GM18907 (cell line): ENCODE data around the gene ERBB3.
"Not testable (repeated sequence)": the region's sequence is repeated elsewhere in the genome, so short reads cannot be mapped to it uniquely, and the experiment has no call there.

Source experiments
- ATAC-seq: cut with Tn5 transposase; IDR thresholded peaks from one replicate; pipeline ENCODE4 v1.9.1; 2021; ENCODE audit warnings: mild to moderate bottlenecking, moderate library complexity; ENCODE audit not compliant: unreplicated experiment

The ERBB3 gene

DNA sequence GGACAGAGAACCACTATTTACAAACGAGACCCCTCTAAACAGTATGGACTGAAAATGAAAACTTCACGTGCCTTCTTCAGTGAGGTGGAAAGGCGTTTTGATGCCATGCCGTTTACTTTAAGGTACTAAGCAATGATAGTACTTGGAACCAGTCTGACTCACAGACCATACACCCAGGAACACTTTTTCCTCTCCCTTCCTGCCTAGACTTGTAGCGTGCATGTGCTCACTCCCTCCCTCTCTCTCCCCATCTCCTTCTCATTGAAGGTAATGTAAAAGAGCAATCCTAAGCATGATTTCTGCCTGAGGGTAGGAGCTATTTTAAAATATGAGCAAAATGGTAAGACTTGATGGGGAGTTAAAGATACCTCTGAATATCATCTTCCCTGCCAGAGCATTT lies 30.6 kb downstream of the ERBB3 start:
- ATAC-seq, result no peak

DNA sequence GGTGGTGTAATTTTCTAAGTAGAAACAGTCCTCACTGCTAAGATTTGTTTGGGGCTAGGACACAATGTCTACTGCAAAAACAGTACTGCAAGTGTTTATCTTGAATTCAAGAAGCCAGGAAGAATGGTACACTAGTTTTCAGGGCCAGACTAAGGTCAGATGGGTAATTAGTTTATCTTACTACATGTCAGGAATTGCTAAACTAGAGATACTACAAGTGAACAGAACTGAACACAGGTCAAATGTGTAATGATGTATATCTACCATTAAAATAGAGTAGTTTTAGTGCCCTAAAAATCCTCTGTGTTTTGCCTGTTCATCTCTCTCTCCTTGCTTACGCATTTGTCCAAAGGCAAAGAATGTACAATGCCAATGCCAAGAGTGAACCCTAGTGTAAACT lies 34.1 kb downstream of the ERBB3 start:
- ATAC-seq, result no peak

DNA sequence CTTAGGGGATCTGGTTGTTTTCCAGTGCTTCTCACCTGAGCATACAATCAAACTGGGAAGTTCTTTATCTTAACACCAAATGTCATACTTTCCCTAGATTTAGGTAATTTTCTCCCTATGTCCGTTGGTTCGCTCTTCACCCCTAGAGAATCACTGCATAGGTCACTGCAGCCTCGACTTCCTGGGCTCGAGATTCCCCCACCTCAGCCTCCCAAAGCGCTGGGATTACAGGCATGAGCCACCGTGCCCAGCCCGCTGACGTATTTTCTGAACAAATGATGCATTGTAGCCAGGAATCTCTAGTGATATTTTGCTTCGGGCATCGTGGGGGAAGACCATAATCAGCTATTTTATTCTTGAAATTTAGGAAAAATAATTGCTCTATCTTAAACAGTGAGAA lies 35.4 kb downstream of the ERBB3 start:
- no peak for ATAC-seq

DNA sequence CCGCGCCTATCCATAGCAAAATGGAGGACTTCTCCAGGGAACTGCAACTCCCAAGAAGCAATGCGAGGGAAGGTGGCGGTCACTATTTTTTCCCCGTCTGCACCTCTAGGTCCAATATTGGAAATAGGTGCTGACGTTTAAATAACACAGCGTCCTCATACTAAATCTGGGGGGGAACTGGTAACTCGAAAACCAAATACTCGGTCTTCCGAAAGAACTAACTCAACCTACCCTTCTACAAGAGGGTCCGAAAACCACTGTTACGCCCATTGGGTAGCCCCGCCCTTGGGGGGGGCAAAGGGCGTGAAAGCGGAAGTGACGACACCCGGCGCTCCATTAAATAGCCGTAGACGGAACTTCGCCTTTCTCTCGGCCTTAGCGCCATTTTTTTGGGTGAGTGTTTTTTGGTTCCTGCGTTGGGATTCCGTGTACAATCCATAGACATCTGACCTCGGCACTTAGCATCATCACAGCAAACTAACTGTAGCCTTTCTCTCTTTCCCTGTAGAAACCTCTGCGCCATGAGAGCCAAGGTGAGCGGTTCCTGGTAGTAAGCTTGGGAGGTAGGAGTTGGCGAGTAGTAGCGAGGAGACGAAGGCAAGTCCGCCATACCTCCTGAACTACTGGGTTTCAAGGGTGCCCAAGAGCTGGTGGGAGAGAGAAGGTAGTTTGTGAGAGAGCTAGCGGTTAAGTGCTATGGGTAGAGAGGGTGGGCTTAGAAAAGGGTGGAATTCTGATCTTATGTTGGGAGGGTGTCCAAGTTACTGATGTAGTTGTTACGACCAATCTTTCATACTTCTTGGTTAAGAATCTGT lies 36.5 kb downstream of the ERBB3 start, which contains the start of gene RPL41:
Gene RPL41, plus strand, starts transcription at position 367 of the 815 bp plus-strand sequence.
- ATAC-seq, result peak; percentile 56

DNA sequence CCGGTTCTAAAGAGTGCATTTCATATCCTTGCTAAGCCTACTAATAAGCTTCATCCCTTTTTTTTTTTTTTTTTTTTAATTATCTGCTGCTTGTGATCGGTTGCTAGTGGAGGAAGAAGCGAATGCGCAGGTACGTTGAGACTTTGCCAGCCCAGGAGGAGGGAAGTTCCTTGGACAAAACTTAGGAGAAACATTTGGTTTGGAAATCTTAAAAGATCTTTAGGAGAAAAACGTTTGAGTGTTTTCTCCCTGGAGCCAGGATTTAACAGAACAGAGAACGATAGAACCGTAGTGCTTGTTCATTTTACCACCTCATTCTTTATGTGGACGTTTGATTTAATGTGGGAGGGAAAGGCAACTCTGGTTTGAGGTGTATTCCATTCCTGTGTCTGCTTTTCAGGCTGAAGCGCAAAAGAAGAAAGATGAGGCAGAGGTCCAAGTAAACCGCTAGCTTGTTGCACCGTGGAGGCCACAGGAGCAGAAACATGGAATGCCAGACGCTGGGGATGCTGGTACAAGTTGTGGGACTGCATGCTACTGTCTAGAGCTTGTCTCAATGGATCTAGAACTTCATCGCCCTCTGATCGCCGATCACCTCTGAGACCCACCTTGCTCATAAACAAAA lies 37.2 kb downstream of the ERBB3 start:
- ATAC-seq, result not testable (repeated sequence)

DNA sequence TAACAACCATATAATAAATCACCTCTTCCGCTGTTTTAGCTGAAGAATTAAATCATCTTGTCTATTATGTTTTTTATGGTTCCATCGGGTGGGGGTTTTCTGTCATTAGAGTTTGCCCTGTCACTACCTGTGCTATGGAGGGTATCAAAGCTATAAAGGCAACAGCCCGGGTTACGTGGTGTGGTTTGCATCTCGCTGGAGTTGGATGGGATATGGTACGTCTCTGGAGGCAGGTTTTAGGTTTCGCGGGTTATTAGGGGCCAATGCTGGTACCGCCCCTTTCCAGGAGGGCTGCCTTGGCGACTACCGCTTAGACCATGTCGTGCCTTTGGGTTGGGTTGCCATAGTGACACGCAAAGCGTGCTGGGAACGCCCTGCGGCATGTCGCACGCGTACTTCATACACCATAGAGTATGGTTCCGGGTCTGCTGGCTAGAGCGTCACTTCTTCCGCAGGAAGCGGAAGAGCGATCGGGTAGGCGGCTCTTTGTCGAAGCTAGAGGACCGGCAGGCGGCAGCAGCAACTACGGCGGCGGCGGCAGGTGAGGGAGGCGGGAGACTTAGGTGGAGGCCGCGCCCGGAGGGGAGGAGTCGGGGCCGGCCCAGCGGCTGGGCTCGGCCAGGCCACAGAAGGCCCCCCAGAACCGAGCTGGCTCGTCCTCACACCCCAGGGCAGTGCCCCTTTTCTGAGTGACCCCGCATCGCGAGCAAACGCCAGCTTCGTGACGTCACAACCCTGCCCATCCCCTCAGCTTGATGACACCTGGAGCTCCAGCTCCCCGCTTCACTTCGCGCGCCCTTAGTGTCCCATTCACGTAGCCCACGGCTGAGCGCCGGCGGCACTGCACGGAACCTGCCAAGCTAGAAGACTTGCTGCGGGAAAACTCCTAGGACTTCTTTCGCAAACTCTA lies 38.1 kb downstream of the ERBB3 start, which contains the start of gene ZC3H10:
Gene ZC3H10, plus strand, starts transcription at position 489 of the 910 bp plus-strand sequence. CDS start 2,297 bp downstream, outside the sequence.
- ATAC-seq, result peak; percentile 91

DNA sequence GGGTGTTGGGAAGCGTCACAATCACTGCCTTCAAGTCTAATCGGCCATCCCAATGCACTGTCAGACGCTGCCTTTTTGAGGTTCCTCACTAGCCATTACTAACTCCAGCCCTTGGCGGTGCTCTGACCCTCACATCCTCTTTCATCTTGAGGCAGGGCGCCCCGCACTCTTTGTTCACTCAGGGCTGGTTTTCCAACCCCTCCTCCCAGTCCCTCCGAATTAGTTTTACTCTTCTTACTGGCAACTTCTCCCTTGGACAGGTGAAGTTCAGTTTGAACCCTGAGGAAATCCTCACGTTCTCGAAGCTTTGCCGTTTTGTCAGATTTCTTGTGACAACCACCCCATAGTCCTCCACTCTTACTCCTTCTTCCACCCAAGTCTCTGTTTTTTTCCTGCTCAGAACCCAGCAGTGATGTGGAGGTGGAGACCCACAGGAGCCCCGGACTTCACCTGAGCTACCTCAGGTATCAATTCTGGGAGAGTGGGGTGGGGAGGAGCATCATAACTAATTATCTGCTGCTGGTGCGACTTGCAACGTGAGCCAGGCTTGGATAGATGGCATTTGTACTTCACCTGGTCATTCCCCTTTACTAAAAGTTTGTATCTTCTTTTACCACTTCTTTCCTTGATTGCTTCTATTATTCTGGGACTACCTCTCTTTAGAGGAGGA lies 38.9 kb downstream of the ERBB3 start:
- peak; percentile 1 for ATAC-seq

DNA sequence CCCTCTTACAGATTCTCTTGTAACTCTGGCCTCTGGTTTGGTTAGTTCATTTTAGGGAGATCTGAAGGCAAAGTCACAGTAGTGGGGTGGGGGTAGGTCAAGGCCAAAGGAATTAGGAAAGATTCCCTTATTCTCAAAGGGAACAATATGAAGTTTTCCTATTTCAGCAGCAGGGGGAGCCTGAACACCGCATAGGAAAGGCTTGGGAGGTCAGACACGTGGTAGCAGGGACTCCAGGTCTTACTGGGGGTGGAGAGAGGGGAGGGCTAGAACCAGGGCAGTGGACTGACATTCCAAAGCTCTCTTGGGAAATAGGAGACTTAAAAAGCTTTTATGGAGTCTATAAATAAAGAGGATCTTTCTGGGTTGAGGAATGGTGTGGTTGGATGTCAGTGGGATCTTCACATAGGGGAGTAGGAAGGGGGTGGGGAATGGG lies 39.4 kb downstream of the ERBB3 start:
- no peak for ATAC-seq

DNA sequence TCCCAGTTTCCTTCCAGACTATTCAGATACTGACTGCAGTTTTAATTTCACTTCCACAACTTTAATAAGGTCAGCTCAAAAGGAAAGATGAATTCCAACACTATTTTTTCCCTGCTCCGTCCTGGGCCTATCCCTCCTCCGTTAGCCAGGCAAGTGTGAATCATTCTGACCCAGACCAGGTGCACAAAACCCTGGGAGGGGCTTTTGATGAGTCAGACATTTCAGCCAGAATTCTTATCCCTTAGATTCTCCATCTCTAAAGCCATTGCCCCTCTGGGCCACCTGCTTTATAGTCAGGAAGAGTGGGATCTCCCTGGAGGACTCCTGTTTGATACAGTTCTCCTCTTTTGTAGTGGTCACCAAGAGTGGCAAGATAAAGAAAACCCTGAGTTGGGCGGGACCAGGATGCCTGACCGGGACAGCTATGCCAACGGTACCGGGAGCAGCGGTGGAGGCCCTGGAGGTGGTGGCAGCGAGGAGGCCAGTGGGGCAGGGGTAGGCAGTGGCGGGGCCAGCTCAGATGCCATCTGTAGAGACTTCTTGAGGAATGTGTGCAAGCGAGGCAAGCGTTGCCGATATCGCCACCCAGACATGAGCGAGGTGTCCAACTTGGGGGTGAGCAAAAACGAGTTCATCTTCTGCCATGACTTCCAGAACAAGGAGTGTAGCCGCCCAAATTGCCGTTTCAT lies 40.3 kb downstream of the ERBB3 start:
- no peak for ATAC-seq

DNA sequence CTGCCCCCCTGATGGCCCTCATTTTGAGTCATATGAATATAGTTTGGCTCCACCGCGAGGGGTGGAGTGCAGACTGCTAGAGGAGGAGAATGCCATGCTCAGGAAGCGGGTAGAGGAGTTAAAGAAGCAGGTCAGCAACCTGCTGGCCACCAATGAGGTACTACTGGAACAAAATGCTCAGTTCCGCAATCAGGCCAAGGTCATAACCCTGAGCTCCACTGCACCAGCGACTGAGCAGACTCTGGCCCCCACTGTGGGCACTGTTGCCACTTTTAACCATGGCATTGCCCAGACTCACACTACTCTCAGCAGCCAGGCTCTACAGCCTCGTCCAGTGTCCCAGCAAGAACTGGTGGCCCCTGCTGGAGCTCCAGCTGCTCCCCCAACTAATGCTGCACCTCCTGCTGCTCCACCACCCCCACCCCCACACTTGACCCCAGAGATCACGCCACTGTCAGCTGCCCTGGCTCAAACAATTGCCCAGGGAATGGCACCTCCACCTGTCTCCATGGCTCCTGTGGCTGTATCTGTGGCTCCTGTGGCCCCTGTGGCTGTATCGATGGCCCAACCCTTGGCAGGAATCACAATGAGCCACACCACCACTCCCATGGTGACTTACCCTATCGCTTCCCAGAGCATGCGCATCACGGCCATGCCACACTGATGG lies 41.4 kb downstream of the ERBB3 start:
- ATAC-seq, result no peak

DNA sequence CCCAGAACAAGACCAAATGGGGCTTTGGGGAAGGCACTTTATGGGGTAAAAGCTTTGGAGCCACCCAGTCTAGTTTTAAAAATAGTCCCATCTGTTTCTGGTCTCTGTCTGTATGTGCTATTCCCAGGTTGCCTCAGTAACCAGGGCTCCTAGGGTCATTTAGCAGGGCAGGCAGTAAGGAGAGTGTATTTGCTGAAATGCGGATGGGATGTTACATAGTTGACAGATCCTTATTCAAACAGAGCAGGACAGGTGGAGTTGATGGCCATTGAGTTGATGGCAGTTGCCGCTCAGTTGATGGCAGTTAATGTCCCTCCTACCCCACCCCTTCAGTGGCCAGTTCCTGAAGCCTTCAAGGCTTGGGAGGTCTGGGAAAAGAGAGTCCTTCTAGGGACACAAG lies 42.7 kb downstream of the ERBB3 start:
- ATAC-seq, result no peak

DNA sequence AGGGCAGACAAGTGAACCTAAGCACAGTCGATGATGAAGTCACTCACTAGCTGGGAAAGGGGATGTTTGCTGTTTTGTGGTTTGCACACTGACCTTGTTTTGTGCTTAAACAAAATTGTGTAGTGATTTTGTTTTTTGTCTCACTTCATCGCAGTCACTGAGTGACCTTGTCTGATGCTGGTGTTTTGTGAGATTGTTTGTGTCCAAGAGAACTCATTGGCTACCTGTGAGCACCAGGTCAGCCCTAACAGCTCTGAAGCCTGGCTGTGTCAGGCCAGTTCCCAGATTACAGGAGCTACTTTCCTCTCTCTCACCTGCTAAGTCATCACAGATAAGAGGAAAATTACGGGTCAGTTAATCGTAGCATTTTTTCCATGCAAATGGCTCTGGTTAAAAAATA lies 44.2 kb downstream of the ERBB3 start:
- no peak for ATAC-seq

DNA sequence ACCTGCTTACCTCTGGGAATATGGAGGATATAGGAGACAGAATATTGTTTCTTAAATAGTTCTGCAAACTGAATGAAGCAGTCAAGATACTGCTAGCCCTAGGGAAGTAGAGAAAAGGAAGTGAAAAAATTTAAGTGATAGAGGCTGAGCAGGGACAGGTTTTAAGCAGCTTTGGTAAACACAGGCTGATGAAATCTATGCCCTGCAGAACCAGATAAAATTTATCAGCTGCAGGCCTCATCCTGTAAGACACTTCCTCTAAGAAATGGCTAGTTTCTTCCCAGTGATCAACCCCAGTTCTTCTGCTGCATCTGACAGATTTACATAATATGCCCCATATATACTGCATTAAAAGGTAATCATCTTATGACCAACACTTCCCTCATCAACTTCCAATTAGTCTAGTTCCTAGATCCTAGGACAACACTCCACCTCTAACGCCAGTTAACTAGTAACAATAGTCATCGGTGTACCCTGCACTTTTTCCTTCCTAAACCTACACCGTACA lies 46.8 kb downstream of the ERBB3 start:
- ATAC-seq, result no peak

DNA sequence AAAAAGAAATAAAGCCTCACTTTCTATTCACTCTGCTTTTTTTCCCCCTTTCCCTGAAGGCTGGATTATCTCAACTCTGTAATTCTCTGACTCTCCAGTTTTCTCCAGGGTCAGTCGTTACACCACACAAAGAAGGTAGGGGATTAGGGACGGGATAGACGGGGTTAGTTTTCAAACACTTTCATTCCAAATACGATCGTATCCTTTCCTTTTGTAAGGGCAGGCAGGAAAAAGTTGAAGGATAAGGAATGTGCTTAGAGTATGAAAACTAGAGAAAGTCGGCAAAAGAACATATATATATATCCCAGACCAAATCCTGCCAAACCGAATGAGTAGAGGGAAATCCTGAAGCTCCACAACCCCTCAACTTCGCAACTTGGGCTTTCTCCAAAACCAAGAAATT lies 47.5 kb downstream of the ERBB3 start:
- ATAC-seq, result no peak

DNA sequence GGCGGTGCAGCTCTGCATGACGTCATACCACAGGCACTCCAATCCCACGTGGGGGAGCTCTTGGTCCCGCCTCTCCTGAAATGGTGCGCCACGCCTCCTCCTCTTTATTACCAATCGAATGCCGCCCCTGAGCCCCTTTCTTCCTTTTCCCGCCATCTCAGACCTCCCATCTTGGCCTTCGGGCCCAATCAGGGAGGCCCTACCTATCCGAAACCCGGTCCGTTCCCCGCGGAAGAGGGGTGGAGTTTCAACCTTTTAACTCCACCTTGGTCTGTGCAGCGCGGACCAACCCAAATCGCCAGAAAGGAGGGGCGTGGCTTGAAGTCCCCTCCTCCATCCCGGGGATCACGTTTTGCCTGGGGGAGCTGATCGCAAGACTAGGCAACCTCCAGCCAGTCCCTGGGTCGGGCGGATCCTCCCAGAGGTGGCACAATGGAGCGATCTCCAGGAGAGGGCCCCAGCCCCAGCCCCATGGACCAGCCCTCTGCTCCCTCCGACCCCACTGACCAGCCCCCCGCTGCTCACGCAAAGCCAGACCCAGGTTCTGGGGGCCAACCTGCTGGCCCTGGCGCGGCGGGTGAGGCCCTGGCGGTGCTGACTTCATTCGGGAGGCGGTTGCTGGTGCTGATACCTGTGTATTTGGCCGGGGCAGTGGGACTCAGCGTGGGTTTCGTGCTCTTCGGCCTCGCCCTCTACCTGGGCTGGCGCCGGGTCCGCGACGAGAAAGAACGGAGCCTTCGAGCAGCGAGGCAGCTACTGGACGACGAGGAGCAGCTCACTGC lies 48.1 kb downstream of the ERBB3 start, which contains the start of gene ESYT1:
Gene ESYT1, plus strand, starts transcription at position 380 of the 782 bp plus-strand sequence. Its CDS starts 53 bp downstream, at position 433.
- peak; percentile 88 for ATAC-seq

DNA sequence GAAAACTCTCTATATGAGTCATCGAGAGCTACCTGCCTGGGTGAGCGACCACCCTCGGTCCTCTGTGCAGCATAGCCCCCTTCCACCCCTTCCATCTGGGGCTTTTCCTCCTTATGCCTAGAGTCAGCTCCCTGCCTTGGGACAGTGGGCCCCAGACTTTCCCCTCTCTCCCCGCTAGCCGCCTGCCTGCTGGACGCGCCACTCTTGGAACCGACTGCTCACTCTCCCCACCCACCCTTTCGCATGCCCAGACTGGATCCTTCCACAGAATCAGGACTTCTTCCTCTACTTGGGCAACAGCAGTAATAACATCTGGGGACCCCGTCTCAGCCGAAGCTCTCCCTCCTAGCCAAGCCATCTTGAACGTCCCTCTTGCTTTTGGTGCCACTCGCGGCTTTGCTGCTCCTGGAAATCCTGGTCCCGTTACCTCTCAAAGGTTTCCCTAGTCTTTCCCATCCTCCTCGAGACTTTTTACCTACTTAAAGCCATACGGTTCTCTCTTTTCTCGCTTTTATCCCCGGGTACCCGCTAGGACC lies 48.8 kb downstream of the ERBB3 start:
- ATAC-seq, result no peak

DNA sequence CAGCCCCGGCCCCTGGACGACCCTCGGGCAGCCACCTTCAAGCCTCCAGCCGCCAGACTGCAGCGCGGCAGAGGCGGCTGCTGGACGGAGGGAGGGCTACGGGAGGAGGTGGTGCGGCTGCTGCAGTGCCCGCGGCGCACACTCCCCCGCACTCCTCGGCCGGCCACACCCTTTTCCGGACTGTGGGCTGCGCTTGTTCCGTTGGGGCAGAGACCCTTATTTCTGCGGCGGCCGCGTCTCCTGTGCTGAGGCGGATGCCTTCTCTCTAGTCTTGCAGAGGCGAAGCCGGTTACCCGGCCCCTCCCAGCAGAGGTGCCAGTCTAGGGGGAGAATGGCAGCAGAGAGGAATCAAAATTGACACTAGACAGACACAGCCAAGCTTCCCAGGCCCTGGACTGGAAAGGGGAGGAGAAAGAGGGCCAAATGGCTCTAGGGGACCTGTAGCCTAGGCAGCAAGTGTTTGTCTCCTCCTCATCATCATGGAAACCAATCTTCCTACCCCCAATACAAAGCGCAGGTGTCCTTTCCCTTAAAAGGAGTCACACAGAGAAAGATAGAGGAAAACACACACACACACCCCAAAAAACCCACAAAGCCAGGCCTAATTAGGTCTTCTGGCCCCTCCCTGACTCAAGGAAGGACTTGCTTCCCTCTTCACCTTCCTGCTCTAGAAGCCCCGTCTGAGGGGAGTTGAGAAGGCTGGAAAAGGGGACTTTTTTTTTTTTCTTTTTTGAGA lies 49.4 kb downstream of the ERBB3 start:
- ATAC-seq, result peak; percentile 34
